Nephron (organoid): Measurements from ENCODE around the gene CCDC157.

Source experiments
- H3K27ac Mint-ChIP-seq, 3 experiments: 2 replicates each; pipeline ENCODE4 v1.8.0; 2020; ENCODE audit warnings: mixed read lengths in 3 of 3, mild to moderate bottlenecking in 2 of 3, moderate library complexity in 1 of 3
- H3K27me3 Mint-ChIP-seq: 2 replicates; pipeline ENCODE4 v1.8.0; 2021; ENCODE audit warnings: low read depth, mild to moderate bottlenecking, moderate library complexity, mixed read lengths
- H3K36me3 Mint-ChIP-seq: 2 replicates; pipeline ENCODE4 v1.8.0; 2020; ENCODE audit warnings: low read depth, mixed read lengths
- H3K4me1 Mint-ChIP-seq: 2 replicates; pipeline ENCODE4 v1.8.0; 2020; ENCODE audit warnings: mixed read lengths
- H3K4me3 Mint-ChIP-seq, 3 experiments: 2 replicates each; pipeline ENCODE4 v1.8.0; 2020; ENCODE audit warnings: mild to moderate bottlenecking in 3 of 3, mixed read lengths in 3 of 3, moderate library complexity in 2 of 3
- H3K9me3 Mint-ChIP-seq: 2 replicates; pipeline ENCODE4 v1.8.0; 2020; ENCODE audit warnings: mixed read lengths
- CTCF ChIP-seq, 3 experiments: fragments of 200-600 bp; sonication (generic); IDR thresholded peaks; one replicate each; pipeline ENCODE4 v1.5.0; 2021; ENCODE audit warnings: antibody characterized with exemption in 3 of 3; ENCODE audit not compliant: unreplicated experiment in 3 of 3

Gene CCDC157

GRCh38 chr22:30327864-30328345, 28.9 kb upstream of the CCDC157 start:
- peak overlapping the region; percentile 52 to 60 (median 53) for H3K27ac Mint-ChIP-seq
- H3K4me3 Mint-ChIP-seq = peak overlapping the region; percentile 77 to 86 (median 86)
- H3K36me3 Mint-ChIP-seq = peaks cover 14% of the 10 kb centered on the region
- peaks cover 40% of the 10 kb centered on the region for H3K4me1 Mint-ChIP-seq
- TF ChIP-seq CTCF (IDR thresholded peaks at IDR 0.05; ENCODE audit: unreplicated experiment in 3 of 3) = no peak
- no peaks in the 10 kb centered on the region for H3K27me3 Mint-ChIP-seq
- no peaks in the 10 kb centered on the region for H3K9me3 Mint-ChIP-seq

GRCh38 chr22:30328466-30329049, 28.2 kb upstream of the CCDC157 start:
- peaks cover 14% of the 10 kb centered on the region for H3K36me3 Mint-ChIP-seq
- H3K27ac Mint-ChIP-seq = no peak overlapping the region
- peak overlapping the region; percentile 24 to 78 (median 50) for H3K4me3 Mint-ChIP-seq
- H3K4me1 Mint-ChIP-seq = peaks cover 36% of the 10 kb centered on the region
- TF ChIP-seq CTCF (IDR thresholded peaks at IDR 0.05; ENCODE audit: unreplicated experiment in 3 of 3) = no peak
- H3K9me3 Mint-ChIP-seq = no peaks in the 10 kb centered on the region
- H3K27me3 Mint-ChIP-seq = no peaks in the 10 kb centered on the region

- Mint-ChIP-seq H3K27me3 (no peaks in the 10 kb centered on the region), H3K36me3 (peaks cover 53% of the 10 kb centered on the region), H3K4me3 (no peak overlapping the region), H3K4me1 (peaks cover 16% of the 10 kb centered on the region), H3K27ac (no peak overlapping the region), H3K9me3 (no peaks in the 10 kb centered on the region)
- TF ChIP-seq CTCF (IDR thresholded peaks at IDR 0.05; ENCODE audit: unreplicated experiment in 3 of 3) = no peak
These were observed 24.3 kb upstream of the CCDC157 start for GRCh38 chr22:30332551-30332950.

- no peak for TF ChIP-seq CTCF (IDR thresholded peaks at IDR 0.05; ENCODE audit: unreplicated experiment in 3 of 3)
- Mint-ChIP-seq H3K27ac (no peak overlapping the region), H3K4me3 (no peak overlapping the region), H3K27me3 (no peaks in the 10 kb centered on the region), H3K9me3 (no peaks in the 10 kb centered on the region), H3K36me3 (peaks cover 59% of the 10 kb centered on the region), H3K4me1 (peaks cover 10% of the 10 kb centered on the region)
These were observed 23.7 kb upstream of the CCDC157 start for GRCh38 chr22:30332994-30333706.

GRCh38 chr22:30333707-30334087, 23.1 kb upstream of the CCDC157 start:
- H3K36me3 Mint-ChIP-seq = peaks cover 65% of the 10 kb centered on the region
- no peaks in the 10 kb centered on the region for H3K9me3 Mint-ChIP-seq
- peaks cover 5% of the 10 kb centered on the region for H3K4me1 Mint-ChIP-seq
- H3K27ac Mint-ChIP-seq = no peak overlapping the region
- TF ChIP-seq CTCF (IDR thresholded peaks at IDR 0.05; ENCODE audit: unreplicated experiment in 3 of 3) = no peak
- H3K4me3 Mint-ChIP-seq = no peak overlapping the region
- no peaks in the 10 kb centered on the region for H3K27me3 Mint-ChIP-seq

GRCh38 chr22:30334646-30335045, 22.2 kb upstream of the CCDC157 start:
- peaks cover 74% of the 10 kb centered on the region for H3K36me3 Mint-ChIP-seq
- no peak overlapping the region for H3K27ac Mint-ChIP-seq
- H3K4me3 Mint-ChIP-seq = no peak overlapping the region
- H3K9me3 Mint-ChIP-seq = no peaks in the 10 kb centered on the region
- H3K4me1 Mint-ChIP-seq = peaks cover 4% of the 10 kb centered on the region
- H3K27me3 Mint-ChIP-seq = no peaks in the 10 kb centered on the region
- no peak for TF ChIP-seq CTCF (IDR thresholded peaks at IDR 0.05; ENCODE audit: unreplicated experiment in 3 of 3)
